ENCODE data around the gene VPS8.

VPS8 gene

GRCh38 chr3:185069037-185070030, 257.4 kb downstream of the VPS8 start:
- peak; percentile 15 for TF ChIP-seq CTCF (conservative IDR thresholded peaks at IDR 0.05; ENCODE audit: low read depth, low read length)
- H3K4me3 ChIP-seq (ENCODE audit: low read depth, low read length), result no peak overlapping the region
- no peak for DNase-seq (ENCODE audit: low read depth)

- peak; percentile 53 for DNase-seq (ENCODE audit: low read depth)
- peak; percentile 60 for TF ChIP-seq CTCF (conservative IDR thresholded peaks at IDR 0.05; ENCODE audit: low read depth, low read length)
- H3K4me3 ChIP-seq (ENCODE audit: low read depth, low read length), result no peak overlapping the region
Measured at GRCh38 chr3:185070491-185071286, 258.7 kb downstream of the VPS8 start.

GRCh38 chr3:185071287-185071800, 259.4 kb downstream of the VPS8 start:
- TF ChIP-seq CTCF (conservative IDR thresholded peaks at IDR 0.05; ENCODE audit: low read depth, low read length), result no peak
- no peak for DNase-seq (ENCODE audit: low read depth)
- H3K4me3 ChIP-seq (ENCODE audit: low read depth, low read length), result no peak overlapping the region

- no peak for TF ChIP-seq CTCF (conservative IDR thresholded peaks at IDR 0.05; ENCODE audit: low read depth, low read length)
- DNase-seq (ENCODE audit: low read depth), result no peak
- H3K4me3 ChIP-seq (ENCODE audit: low read depth, low read length), result no peak overlapping the region
Measured at GRCh38 chr3:185075547-185075946, 263.6 kb downstream of the VPS8 start.

GRCh38 chr3:185076219-185076618, 264.3 kb downstream of the VPS8 start:
- no peak for DNase-seq (ENCODE audit: low read depth)
- TF ChIP-seq CTCF (conservative IDR thresholded peaks at IDR 0.05; ENCODE audit: low read depth, low read length), result no peak
- no peak overlapping the region for H3K4me3 ChIP-seq (ENCODE audit: low read depth, low read length)

GRCh38 chr3:185079625-185080024, 267.7 kb downstream of the VPS8 start:
- DNase-seq (ENCODE audit: low read depth), result no peak
- no peak overlapping the region for H3K4me3 ChIP-seq (ENCODE audit: low read depth, low read length)
- no peak for TF ChIP-seq CTCF (conservative IDR thresholded peaks at IDR 0.05; ENCODE audit: low read depth, low read length)

All from choroid plexus epithelial cell (primary cell).